Activated CD8-positive, alpha-beta memory T cell treated with anti-CD3 and anti-CD28 coated beads, Interleukin-2, amount 50 U/mL, for 24 hours (primary cell): ENCODE results near the gene FBXO10.

Experiments
- DNase-seq: peaks from one replicate; pipeline ENCODE4 v3.0.0-alpha.2; 2020; ENCODE audit errors: extremely low read depth

Gene FBXO10

GRCh38 chr9:37593883-37594448 is 17.8 kb upstream of the FBXO10 start:
- no peak for DNase-seq

GRCh38 chr9:37592108-37592951 is 16.1 kb upstream of the FBXO10 start, which contains the start of gene TOMM5:
Gene TOMM5 (minus strand): TSS chr9:37592597. CDS start chr9:37592532, 65 bp downstream.
- DNase-seq = peak; percentile 85

- no peak for DNase-seq
Measured at GRCh38 chr9:37587521-37587920, 11.3 kb upstream of the FBXO10 start.

GRCh38 chr9:37583522-37584121 is 7.4 kb upstream of the FBXO10 start:
- DNase-seq = no peak

GRCh38 chr9:37582548-37583157 is 6.5 kb upstream of the FBXO10 start:
- no peak for DNase-seq

- DNase-seq = no peak
Measured at GRCh38 chr9:37575511-37575914, 667 bp downstream of the FBXO10 start.

- no peak for DNase-seq
Measured at GRCh38 chr9:37575001-37575400, 1.2 kb downstream of the FBXO10 start.

- no peak for DNase-seq
Measured at GRCh38 chr9:37574241-37574721, 1.9 kb downstream of the FBXO10 start.

GRCh38 chr9:37571282-37571681 is 4.9 kb downstream of the FBXO10 start:
- DNase-seq = no peak

GRCh38 chr9:37566716-37567115 is 9.5 kb downstream of the FBXO10 start:
- no peak for DNase-seq

GRCh38 chr9:37565661-37566618 is 10.2 kb downstream of the FBXO10 start:
- no peak for DNase-seq

GRCh38 chr9:37564916-37565315 is 11.3 kb downstream of the FBXO10 start:
- no peak for DNase-seq

GRCh38 chr9:37563806-37564513 is 12.2 kb downstream of the FBXO10 start:
- no peak for DNase-seq

GRCh38 chr9:37562826-37563225 is 13.4 kb downstream of the FBXO10 start:
- DNase-seq = no peak

- DNase-seq = no peak
Measured at GRCh38 chr9:37561682-37562081, 14.5 kb downstream of the FBXO10 start.

GRCh38 chr9:37559855-37560592 is 16.2 kb downstream of the FBXO10 start:
- DNase-seq = no peak

- no peak for DNase-seq
Measured at GRCh38 chr9:37559125-37559524, 17.1 kb downstream of the FBXO10 start.

GRCh38 chr9:37555786-37556185 is 20.4 kb downstream of the FBXO10 start:
- DNase-seq = no peak

- DNase-seq = no peak
Measured at GRCh38 chr9:37554318-37554717, 21.9 kb downstream of the FBXO10 start.

- no peak for DNase-seq
Measured at GRCh38 chr9:37551888-37552287, 24.3 kb downstream of the FBXO10 start.
